ENCODE results near the gene PSMA3. TPM values are rescaled to one million over a fixed set of nuclear protein-coding genes. Genes with fewer than 3 reads are reported as not detected.

The PSMA3 gene
- total and polyA plus RNA-seq, 9 of the 15 experiments (the other 6 are each of a cell fraction or from before 2014, with no cell fraction given): 129 to 786 (median 319) TPM

DNA sequence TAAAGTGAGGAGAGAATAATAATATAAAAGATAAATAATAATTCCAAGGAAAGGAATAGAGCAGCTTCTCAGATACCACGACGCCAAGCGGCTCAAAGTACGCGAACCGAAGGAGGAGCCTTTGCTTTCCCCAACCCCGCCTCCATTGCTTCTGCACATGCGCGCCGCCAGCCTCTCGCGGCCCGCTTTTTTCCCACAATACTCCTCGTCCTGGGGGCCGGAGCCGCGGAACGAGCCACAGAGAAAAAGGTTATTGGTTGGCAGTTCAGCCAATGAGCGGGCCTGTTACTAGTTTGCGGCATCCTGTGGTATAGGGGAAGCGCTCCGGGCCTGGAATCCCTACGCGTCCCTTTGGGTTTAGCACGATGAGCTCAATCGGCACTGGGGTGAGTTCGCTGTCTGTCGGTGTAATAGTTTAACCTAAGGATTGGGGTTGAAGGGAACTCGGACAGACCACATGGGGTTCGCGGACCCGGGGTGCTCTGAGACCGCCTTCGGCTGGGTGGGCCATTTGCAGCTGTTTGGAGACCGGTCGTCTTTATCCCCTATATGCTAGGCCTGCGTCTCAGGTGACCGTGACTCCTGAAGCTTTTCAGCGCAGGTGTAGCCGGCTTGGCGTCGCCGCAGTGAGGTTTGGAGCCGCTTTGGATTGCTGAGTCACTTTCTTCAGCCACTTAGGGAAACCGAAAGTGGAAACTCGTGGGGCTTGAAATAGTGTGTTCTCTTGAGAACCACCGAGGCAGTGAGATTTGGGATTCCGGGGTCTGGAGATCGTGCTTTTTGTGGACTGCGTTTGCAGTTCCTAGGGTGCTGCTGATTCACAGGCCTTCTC is at the start of gene PSMA3 (continued):
- no peak for TF ChIP-seq ZNF764 (CRISPR knock-in tag; IDR thresholded peaks at IDR 0.05; ENCODE audit: low read depth)
- TF ChIP-seq ZNF280A (IDR thresholded peaks at IDR 0.05; ENCODE audit: low read depth, partially characterized antibody): no peak
- TF ChIP-seq ZNF695 (CRISPR knock-in tag; IDR thresholded peaks at IDR 0.05): no peak
- peak; percentile 83 for TF ChIP-seq MAFF (IDR thresholded peaks at IDR 0.05; ENCODE audit: low read length)
- TF ChIP-seq C11orf30 (IDR thresholded peaks at IDR 0.05; ENCODE audit: low read depth): peak; percentile 93
- TF ChIP-seq RBFOX2 (IDR thresholded peaks at IDR 0.05; ENCODE audit: low read depth, low read length): peak; percentile 90
- no peak for TF ChIP-seq ZNF766 (CRISPR knock-in tag; conservative IDR thresholded peaks at IDR 0.05)
- TF ChIP-seq NRF1 (conservative IDR thresholded peaks at IDR 0.05 in 1 of 2, IDR thresholded peaks at IDR 0.05 in 1 of 2): peak; percentile 94 to 95
- TF ChIP-seq ZNF785 (CRISPR knock-in tag; IDR thresholded peaks at IDR 0.05): no peak
- no peak for TF ChIP-seq ZNF3 (CRISPR knock-in tag; IDR thresholded peaks at IDR 0.05)
- TF ChIP-seq, protein P1, sequence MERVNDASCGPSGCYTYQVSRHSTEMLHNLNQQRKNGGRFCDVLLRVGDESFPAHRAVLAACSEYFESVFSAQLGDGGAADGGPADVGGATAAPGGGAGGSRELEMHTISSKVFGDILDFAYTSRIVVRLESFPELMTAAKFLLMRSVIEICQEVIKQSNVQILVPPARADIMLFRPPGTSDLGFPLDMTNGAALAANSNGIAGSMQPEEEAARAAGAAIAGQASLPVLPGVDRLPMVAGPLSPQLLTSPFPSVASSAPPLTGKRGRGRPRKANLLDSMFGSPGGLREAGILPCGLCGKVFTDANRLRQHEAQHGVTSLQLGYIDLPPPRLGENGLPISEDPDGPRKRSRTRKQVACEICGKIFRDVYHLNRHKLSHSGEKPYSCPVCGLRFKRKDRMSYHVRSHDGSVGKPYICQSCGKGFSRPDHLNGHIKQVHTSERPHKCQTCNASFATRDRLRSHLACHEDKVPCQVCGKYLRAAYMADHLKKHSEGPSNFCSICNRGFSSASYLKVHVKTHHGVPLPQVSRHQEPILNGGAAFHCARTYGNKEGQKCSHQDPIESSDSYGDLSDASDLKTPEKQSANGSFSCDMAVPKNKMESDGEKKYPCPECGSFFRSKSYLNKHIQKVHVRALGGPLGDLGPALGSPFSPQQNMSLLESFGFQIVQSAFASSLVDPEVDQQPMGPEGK (CRISPR knock-in tag; IDR thresholded peaks at IDR 0.05; ENCODE audit: borderline replicate concordance): no peak
- TF ChIP-seq NONO (IDR thresholded peaks at IDR 0.05; ENCODE audit: low read depth in 2 of 2, low read length in 1 of 2): no peak
- peak; percentile 43; the same call in 1 of the 2 replicates for TF ChIP-seq MTA3 (IDR thresholded peaks at IDR 0.05; ENCODE audit: borderline replicate concordance)
- peak; percentile 19 to 43 for TF ChIP-seq E2F6 (IDR thresholded peaks at IDR 0.05; ENCODE audit: borderline replicate concordance in 1 of 2, extremely low read depth in 1 of 2, insufficient read depth in 1 of 2, insufficient read length in 1 of 2, low read depth in 1 of 2, low read length in 1 of 2, poor library complexity in 1 of 2, severe bottlenecking in 1 of 2)
- TF ChIP-seq NFE2 (IDR thresholded peaks at IDR 0.05; ENCODE audit: low read depth): peak; percentile 91
- no peak for TF ChIP-seq LARP7 (IDR thresholded peaks at IDR 0.05)
- no peak for TF ChIP-seq ZNF668 (CRISPR knock-in tag; IDR thresholded peaks at IDR 0.05)
- TF ChIP-seq GTF2F1 (IDR thresholded peaks at IDR 0.05; ENCODE audit: low read depth, low read length): peak; percentile 59; the same call in 1 of the 2 replicates
- TF ChIP-seq KAT7 (CRISPR knock-in tag; IDR thresholded peaks at IDR 0.05; ENCODE audit: borderline replicate concordance): peak; percentile 42; the same call in 1 of the 2 replicates
- TF ChIP-seq SMARCA4 (IDR thresholded peaks at IDR 0.05): peak; percentile 39; the same call in 1 of the 2 replicates
- TF ChIP-seq ZKSCAN3 (CRISPR knock-in tag; IDR thresholded peaks at IDR 0.05): no peak
- no peak for TF ChIP-seq XRCC4 (IDR thresholded peaks at IDR 0.05; ENCODE audit: extremely low read depth, insufficient read depth, insufficient read length)
- peak; percentile 50 for TF ChIP-seq MEIS2 (IDR thresholded peaks at IDR 0.05; ENCODE audit: partially characterized antibody)
- peak; percentile 24 for TF ChIP-seq SAP30 (IDR thresholded peaks at IDR 0.05; ENCODE audit: borderline replicate concordance, insufficient read depth, low read depth, low read length, poor library complexity, severe bottlenecking)

Measured in K562 (cell line).